Upper lobe of left lung (tissue), 4 donors: ENCODE data around the gene BMP6.

Experiments
- POLR2AphosphoS5 ChIP-seq, 2 donors: sonication (generic); formaldehyde crosslinking; IDR thresholded peaks; one replicate each; pipeline ENCODE4 v1.5.1; 2017; ENCODE audit warnings: antibody characterized with exemption in 2 of 2
- TF ChIP-seq, protein P1 (sequence below), 6 experiments: fragments of 450-650 bp in 4 of 6; fragments of 200-600 bp in 2 of 6; sonication (generic) in 2 of 6; IDR thresholded peaks; one replicate each; pipeline ENCODE4 v1.5.1; 2016 to 2019; ENCODE audit warnings: antibody characterized with exemption in 6 of 6

DNA sequence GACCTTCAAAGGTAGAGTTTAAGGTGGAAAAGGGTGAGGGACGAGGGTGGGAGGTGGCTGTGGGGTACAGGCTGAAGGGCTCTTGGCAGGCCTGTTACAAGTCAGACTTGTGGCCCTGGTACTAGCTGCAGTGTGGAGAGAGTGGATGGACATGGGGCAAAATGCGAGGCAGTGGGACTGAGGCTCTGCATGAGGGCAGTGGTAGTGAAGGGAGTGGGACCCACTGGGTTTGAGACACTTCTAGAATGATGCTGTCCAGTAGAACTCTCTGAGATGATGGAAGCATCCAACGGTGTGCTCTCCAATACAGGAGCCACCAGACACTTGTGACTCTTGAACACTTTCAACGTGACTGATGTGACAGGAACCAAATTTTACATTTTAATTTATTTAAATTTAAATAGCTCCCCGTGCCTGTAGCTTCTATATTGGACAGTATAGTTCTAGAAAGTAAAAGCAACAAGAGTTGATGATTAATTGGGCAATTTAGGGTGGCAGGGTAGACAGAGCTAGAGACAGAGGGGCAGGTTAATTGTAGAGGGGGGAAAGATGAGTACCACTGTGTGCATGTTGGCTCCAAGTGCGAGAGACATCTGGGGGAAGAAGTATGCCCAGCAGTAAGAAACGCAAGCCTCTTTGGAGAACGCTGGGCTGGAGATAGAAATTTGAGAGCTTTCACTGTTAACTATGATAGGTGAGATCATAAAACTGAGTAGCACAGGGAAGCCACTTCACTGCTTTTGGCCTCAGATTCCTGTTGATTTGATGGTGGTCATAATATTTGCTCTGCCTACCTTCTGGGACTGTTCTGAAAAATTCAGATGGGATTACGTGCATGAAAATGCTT is 107.2 kb downstream of the BMP6 start:
- TF ChIP-seq POLR2AphosphoS5 (IDR thresholded peaks at IDR 0.05), result no peak
- TF ChIP-seq, protein P1, sequence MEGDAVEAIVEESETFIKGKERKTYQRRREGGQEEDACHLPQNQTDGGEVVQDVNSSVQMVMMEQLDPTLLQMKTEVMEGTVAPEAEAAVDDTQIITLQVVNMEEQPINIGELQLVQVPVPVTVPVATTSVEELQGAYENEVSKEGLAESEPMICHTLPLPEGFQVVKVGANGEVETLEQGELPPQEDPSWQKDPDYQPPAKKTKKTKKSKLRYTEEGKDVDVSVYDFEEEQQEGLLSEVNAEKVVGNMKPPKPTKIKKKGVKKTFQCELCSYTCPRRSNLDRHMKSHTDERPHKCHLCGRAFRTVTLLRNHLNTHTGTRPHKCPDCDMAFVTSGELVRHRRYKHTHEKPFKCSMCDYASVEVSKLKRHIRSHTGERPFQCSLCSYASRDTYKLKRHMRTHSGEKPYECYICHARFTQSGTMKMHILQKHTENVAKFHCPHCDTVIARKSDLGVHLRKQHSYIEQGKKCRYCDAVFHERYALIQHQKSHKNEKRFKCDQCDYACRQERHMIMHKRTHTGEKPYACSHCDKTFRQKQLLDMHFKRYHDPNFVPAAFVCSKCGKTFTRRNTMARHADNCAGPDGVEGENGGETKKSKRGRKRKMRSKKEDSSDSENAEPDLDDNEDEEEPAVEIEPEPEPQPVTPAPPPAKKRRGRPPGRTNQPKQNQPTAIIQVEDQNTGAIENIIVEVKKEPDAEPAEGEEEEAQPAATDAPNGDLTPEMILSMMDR (IDR thresholded peaks at IDR 0.05), result no peak
